ENCODE results near the gene GPR171.
"Not testable (repeated sequence)": the region's sequence is repeated elsewhere in the genome, so short reads cannot be mapped to it uniquely, and the experiment has no call there.

The GPR171 gene

DNA sequence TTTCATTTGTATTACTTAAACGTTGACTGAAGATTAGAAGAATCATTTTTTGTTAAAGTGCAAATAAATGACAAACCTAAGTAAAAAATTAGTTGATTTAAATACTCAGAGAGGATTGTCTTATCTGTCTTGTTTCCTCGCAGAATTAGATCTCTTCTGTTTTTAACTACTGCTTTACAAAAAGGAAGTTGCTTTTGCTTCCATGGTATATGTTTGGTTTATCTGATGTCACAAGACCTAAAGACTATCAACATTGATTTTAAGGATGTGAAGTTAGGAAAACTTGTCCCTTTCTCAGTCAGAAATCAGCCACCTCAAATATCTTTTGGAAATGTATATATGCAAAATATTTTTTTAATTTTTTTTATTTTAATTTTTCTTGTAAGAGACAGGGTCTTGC lies 28.7 kb downstream of the GPR171 start:
- Histone ChIP-seq H3K27me3 (no peaks in the 10 kb centered on the region), H3K27ac (peak overlapping the region in 8 of 11 experiments; percentile 22 to 99 (median 96); a peak in 15 of 22 replicates), H3K4me1 (peaks cover 44 to 61% (median 52%) of the 10 kb centered on the region in 10 experiments), H3K36me3 (no peaks in the 10 kb centered on the region), H3K4me3 (no peak overlapping the region), H3K9me3 (replicated peaks in 1 of 11) (no peaks in the 10 kb centered on the region), H3K9ac (no peak overlapping the region), H3K4me2 (peak overlapping the region in 9 of 11 experiments; percentile 16 to 97 (median 82); a peak in 14 of 22 replicates), H4K20me1 (no peaks in the 10 kb centered on the region)
- TF ChIP-seq Cebpa-rat (IDR thresholded peaks at IDR 0.05): no peak

GRCh38 chr3:151171145-151171757 lies 31.8 kb downstream of the GPR171 start:
- Histone ChIP-seq H3K4me1 (peaks cover 53 to 72% (median 65%) of the 10 kb centered on the region in 10 experiments), H3K4me3 (peak overlapping the region in 8 of 10 experiments; percentile 15 to 49 (median 28); a peak in 13 of 20 replicates), H3K27ac (peak overlapping the region; percentile 71 to 99 (median 96); a peak in 21 of 22 replicates), H3K9ac (peak overlapping the region in 10 of 11 experiments; percentile 70 to 88 (median 82); a peak in 21 of 22 replicates), H3K36me3 (no peaks in the 10 kb centered on the region), H3K27me3 (no peaks in the 10 kb centered on the region), H4K20me1 (no peaks in the 10 kb centered on the region), H3K4me2 (peak overlapping the region; percentile 75 to 97 (median 90)), H3K9me3 (replicated peaks in 1 of 11) (no peaks in the 10 kb centered on the region)
- TF ChIP-seq Cebpa-rat (IDR thresholded peaks at IDR 0.05): peak in 8 of 11 experiments; percentile 50 to 90 (median 70); a peak in 13 of 22 replicates

DNA sequence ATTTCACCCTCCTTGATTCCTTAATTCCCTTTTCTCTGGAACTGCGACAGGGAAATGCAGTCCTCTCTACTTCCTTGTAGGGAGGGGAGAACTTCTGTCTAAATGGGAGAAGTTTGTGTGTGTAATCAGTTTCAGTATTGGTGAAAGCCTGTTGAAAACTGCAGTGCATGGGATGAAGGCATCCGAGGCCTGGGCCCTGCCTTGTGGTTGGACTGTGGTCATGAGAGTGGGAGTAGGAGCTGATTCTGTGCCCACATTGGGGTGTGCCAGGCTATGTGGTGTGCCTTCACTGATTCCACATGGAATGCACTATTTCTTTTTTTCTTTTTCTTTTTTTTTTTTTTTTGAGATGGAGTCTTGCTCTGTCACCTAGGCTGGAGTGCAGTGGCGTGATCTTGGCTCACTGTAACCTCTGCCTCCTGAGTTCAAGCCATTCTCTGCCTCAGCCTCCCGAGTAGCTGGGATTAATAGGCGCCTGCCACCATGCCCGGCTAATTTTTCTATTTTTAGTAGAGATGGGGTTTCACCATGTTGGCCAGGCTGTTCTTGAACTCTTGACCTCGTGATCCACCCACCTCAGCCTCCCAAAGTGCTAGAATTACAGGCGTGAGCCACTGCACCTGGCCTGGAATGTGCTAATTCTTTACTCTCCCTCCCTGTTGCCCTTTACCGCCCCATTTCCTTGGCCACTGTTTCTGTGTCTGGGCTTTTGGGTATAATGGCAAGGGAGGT lies 32.9 kb downstream of the GPR171 start:
- peak overlapping the region in 6 of 10 experiments; percentile 4 to 31 (median 24); a peak in 8 of 20 replicates for H3K4me3 ChIP-seq
- H3K4me2 ChIP-seq: peak overlapping the region; percentile 75 to 97 (median 90)
- H3K27ac ChIP-seq: peak overlapping the region; percentile 71 to 99 (median 96)
- peak in 7 of 11 experiments; percentile 3 to 75 (median 53); a peak in 10 of 22 replicates for TF ChIP-seq Cebpa-rat (IDR thresholded peaks at IDR 0.05)
- H3K27me3 ChIP-seq; H3K36me3 ChIP-seq; H4K20me1 ChIP-seq; H3K9me3 ChIP-seq (replicated peaks in 1 of 11): not testable (repeated sequence)
- H3K4me1 ChIP-seq: peaks cover 53 to 72% (median 65%) of the 10 kb centered on the region in 10 experiments
- H3K9ac ChIP-seq: peak overlapping the region; percentile 57 to 88 (median 81); a peak in 21 of 22 replicates

DNA sequence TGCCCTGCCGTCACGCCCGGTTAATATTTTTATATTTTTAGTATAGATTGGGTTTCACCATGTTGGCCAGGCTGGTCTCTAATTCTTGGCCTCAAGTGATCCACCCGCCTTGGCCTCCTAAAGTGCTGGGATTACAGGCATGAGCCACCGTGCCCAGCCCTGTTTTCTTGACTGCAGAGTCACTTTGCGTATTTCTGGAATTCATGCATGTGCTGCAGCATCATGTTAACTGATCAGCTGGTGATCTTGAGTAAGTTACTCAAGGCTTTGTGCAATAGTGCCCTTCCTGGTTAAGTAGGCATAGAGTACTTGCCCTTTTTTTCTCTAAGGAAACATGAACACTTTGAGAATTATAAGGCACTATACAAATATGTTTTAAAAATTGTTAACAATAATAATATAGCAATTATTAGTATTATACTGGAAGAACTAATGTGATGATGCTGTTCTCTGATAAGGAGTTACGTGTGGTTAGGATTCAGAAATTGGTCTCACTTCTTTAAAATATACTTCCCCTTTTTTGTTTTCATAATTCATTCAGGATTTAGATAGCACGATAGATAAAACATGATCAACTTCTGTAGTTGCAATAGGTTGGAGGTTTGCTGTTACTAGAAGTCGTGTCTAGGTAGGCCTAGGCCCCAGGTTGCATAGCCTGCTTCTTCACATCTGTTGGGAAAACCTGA lies 33.6 kb downstream of the GPR171 start:
- peaks cover 49 to 65% (median 60%) of the 10 kb centered on the region in 10 experiments for H3K4me1 ChIP-seq
- no peaks in the 10 kb centered on the region for H3K27me3 ChIP-seq
- no peaks in the 10 kb centered on the region for H4K20me1 ChIP-seq
- peak in 4 of 11 experiments; percentile 62 to 75 (median 70); a peak in 7 of 22 replicates for TF ChIP-seq Cebpa-rat (IDR thresholded peaks at IDR 0.05)
- H3K4me3 ChIP-seq: peak overlapping the region in 2 of 10 experiments; percentile 4 to 14; a peak in 3 of 20 replicates
- H3K4me2 ChIP-seq: peak overlapping the region; percentile 75 to 97 (median 90)
- peak overlapping the region; percentile 57 to 88 (median 81); a peak in 21 of 22 replicates for H3K9ac ChIP-seq
- H3K27ac ChIP-seq: peak overlapping the region; percentile 71 to 99 (median 96)
- no peaks in the 10 kb centered on the region for H3K9me3 ChIP-seq (replicated peaks in 1 of 11)
- H3K36me3 ChIP-seq: no peaks in the 10 kb centered on the region

- TF ChIP-seq Cebpa-rat (IDR thresholded peaks at IDR 0.05): peak in 1 of 11 experiments; percentile 4; a peak in 1 of 22 replicates
- H3K27ac ChIP-seq: peak overlapping the region; percentile 71 to 99 (median 96); a peak in 21 of 22 replicates
- peaks cover 0 to 5% (median 0%) of the 10 kb centered on the region in 11 experiments; a peak in 3 of 22 replicates for H3K36me3 ChIP-seq
- no peaks in the 10 kb centered on the region for H4K20me1 ChIP-seq
- peak overlapping the region in 9 of 11 experiments; percentile 70 to 88 (median 82); a peak in 17 of 22 replicates for H3K9ac ChIP-seq
- H3K4me1 ChIP-seq: peaks cover 47 to 56% (median 51%) of the 10 kb centered on the region in 10 experiments
- H3K9me3 ChIP-seq (replicated peaks in 1 of 11): no peaks in the 10 kb centered on the region
- H3K4me2 ChIP-seq: peak overlapping the region in 10 of 11 experiments; percentile 56 to 97 (median 87); a peak in 20 of 22 replicates
- no peak overlapping the region for H3K4me3 ChIP-seq
- H3K27me3 ChIP-seq: no peaks in the 10 kb centered on the region
Measured at GRCh38 chr3:151168269-151169094, 34.5 kb downstream of the GPR171 start.

- Histone ChIP-seq H3K9me3 (replicated peaks in 1 of 11) (no peaks in the 10 kb centered on the region), H4K20me1 (no peaks in the 10 kb centered on the region), H3K4me2 (no peak overlapping the region), H3K4me3 (no peak overlapping the region), H3K4me1 (peaks cover 26 to 33% (median 28%) of the 10 kb centered on the region in 10 experiments), H3K36me3 (peaks cover 0 to 10% (median 0%) of the 10 kb centered on the region in 11 experiments; a peak in 5 of 22 replicates), H3K9ac (no peak overlapping the region), H3K27me3 (no peaks in the 10 kb centered on the region), H3K27ac (peak overlapping the region in 2 of 11 experiments; percentile 14 to 97; a peak in 1 of 22 replicates)
- no peak for TF ChIP-seq Cebpa-rat (IDR thresholded peaks at IDR 0.05)
Measured at GRCh38 chr3:151166161-151166560, 36.9 kb downstream of the GPR171 start.

DNA sequence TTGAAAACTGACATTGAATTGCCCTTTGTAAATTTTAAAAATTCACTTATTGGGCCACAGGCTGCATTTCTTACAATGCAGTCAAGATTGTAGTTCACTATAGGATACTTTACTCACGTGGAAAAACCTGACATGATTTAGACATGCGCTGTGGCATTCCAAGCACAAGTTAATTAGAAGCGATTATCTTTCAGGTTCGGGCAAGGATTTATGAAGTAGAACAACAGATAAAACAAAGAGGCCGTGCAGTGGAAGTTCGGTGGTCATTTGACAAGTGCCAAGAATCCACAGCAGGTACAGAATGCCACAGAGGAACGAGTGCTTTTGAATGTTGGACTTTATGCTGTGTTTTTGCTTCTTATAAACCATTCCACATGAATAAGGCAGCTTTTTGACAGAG lies 37.8 kb downstream of the GPR171 start:
- Histone ChIP-seq H3K4me1 (peaks cover 17 to 24% (median 19%) of the 10 kb centered on the region in 10 experiments), H3K27ac (no peak overlapping the region), H3K27me3 (no peaks in the 10 kb centered on the region), H3K9me3 (replicated peaks in 1 of 11) (no peaks in the 10 kb centered on the region), H4K20me1 (no peaks in the 10 kb centered on the region), H3K9ac (no peak overlapping the region), H3K36me3 (peaks cover 0 to 17% (median 0%) of the 10 kb centered on the region in 11 experiments; a peak in 5 of 22 replicates), H3K4me3 (no peak overlapping the region), H3K4me2 (no peak overlapping the region)
- no peak for TF ChIP-seq Cebpa-rat (IDR thresholded peaks at IDR 0.05)

GRCh38 chr3:151159806-151160205 lies 43.2 kb downstream of the GPR171 start:
- H3K4me2 ChIP-seq: no peak overlapping the region
- H3K4me3 ChIP-seq: no peak overlapping the region
- TF ChIP-seq Cebpa-rat (IDR thresholded peaks at IDR 0.05): no peak
- no peaks in the 10 kb centered on the region for H3K27me3 ChIP-seq
- no peaks in the 10 kb centered on the region for H4K20me1 ChIP-seq
- H3K27ac ChIP-seq: no peak overlapping the region
- peaks cover 0 to 27% (median 0%) of the 10 kb centered on the region in 11 experiments; a peak in 7 of 22 replicates for H3K36me3 ChIP-seq
- H3K9me3 ChIP-seq (replicated peaks in 1 of 11): no peaks in the 10 kb centered on the region
- no peaks in the 10 kb centered on the region for H3K4me1 ChIP-seq
- no peak overlapping the region for H3K9ac ChIP-seq

Measured in BLaER1 treated with 17β-estradiol and CSF1 and Interleukin-3, amounts not matched to agents 10 nM and 100 nM (cell line).